HEK293 (cell line): ENCODE data around the gene DUSP3.

ENCODE experiments used
- HOXD13 ChIP-seq: sonication (generic); formaldehyde crosslinking; IDR thresholded peaks from 2 replicates; pipeline ENCODE4 v1.8.0; 2022; ENCODE audit warnings: missing genetic modification reagents, borderline replicate concordance
- INSM2 ChIP-seq: fragments of 450-650 bp; formaldehyde crosslinking; IDR thresholded peaks from 2 replicates; pipeline ENCODE4 v1.5.1; 2016; ENCODE audit warnings: missing biosample characterization, missing genetic modification characterization
- KLF16 ChIP-seq: fragments of 450-650 bp; formaldehyde crosslinking; IDR thresholded peaks from 2 replicates; pipeline ENCODE4 v1.5.1; 2017; ENCODE audit warnings: missing biosample characterization, missing genetic modification characterization
- OSR2 ChIP-seq: fragments of 450-650 bp; formaldehyde crosslinking; IDR thresholded peaks from 2 replicates; pipeline ENCODE4 v1.5.1; 2016; ENCODE audit warnings: missing biosample characterization, missing genetic modification characterization
- SALL2 ChIP-seq: fragments of 450-650 bp; formaldehyde crosslinking; IDR thresholded peaks from 2 replicates; pipeline ENCODE4 v1.5.0; 2017; ENCODE audit warnings: missing biosample characterization, mild to moderate bottlenecking, missing genetic modification characterization, borderline replicate concordance
- SCRT2 ChIP-seq: fragments of 450-650 bp; formaldehyde crosslinking; IDR thresholded peaks from 2 replicates; pipeline ENCODE4 v1.5.1; 2016; ENCODE audit warnings: missing biosample characterization, missing genetic modification characterization
- ZBTB17 ChIP-seq: fragments of 450-650 bp; formaldehyde crosslinking; IDR thresholded peaks from 2 replicates; pipeline ENCODE4 v1.5.1; 2016; ENCODE audit warnings: missing biosample characterization, missing genetic modification characterization
- ZNF10 ChIP-seq: fragments of 450-650 bp; formaldehyde crosslinking; IDR thresholded peaks from 2 replicates; pipeline ENCODE4 v1.5.1; 2017; ENCODE audit warnings: missing biosample characterization, missing genetic modification characterization
- ZNF157 ChIP-seq: fragments of 450-650 bp; formaldehyde crosslinking; IDR thresholded peaks from 2 replicates; pipeline ENCODE4 v1.5.1; 2016; ENCODE audit warnings: missing biosample characterization, missing genetic modification characterization
- ZNF2 ChIP-seq: fragments of 450-650 bp; formaldehyde crosslinking; IDR thresholded peaks from 2 replicates; pipeline ENCODE4 v1.5.1; 2016; ENCODE audit warnings: missing biosample characterization, missing genetic modification characterization
- ZNF239 ChIP-seq: fragments of 450-650 bp; formaldehyde crosslinking; IDR thresholded peaks from 2 replicates; pipeline ENCODE4 v1.5.1; 2016; ENCODE audit warnings: missing biosample characterization, missing genetic modification characterization
- ZNF341 ChIP-seq: fragments of 450-650 bp; formaldehyde crosslinking; IDR thresholded peaks from 2 replicates; pipeline ENCODE4; 2016; ENCODE audit warnings: low read depth, missing biosample characterization, missing genetic modification characterization
- ZNF391 ChIP-seq: fragments of 450-650 bp; formaldehyde crosslinking; IDR thresholded peaks from 2 replicates; pipeline ENCODE4 v1.5.1; 2016; ENCODE audit warnings: low read depth, missing biosample characterization, missing genetic modification characterization, borderline replicate concordance
- ZNF473 ChIP-seq: fragments of 450-650 bp; formaldehyde crosslinking; IDR thresholded peaks from 2 replicates; pipeline ENCODE4 v1.5.1; 2017; ENCODE audit warnings: missing biosample characterization, missing genetic modification characterization
- ZNF514 ChIP-seq: fragments of 450-650 bp; formaldehyde crosslinking; IDR thresholded peaks from 2 replicates; pipeline ENCODE4 v1.5.1; 2016; ENCODE audit warnings: missing biosample characterization, missing genetic modification characterization
- ZNF530 ChIP-seq: fragments of 450-650 bp; formaldehyde crosslinking; IDR thresholded peaks from 2 replicates; pipeline ENCODE4 v1.5.1; 2016; ENCODE audit warnings: low read depth, missing biosample characterization, missing genetic modification characterization
- ZNF558 ChIP-seq: fragments of 450-650 bp; formaldehyde crosslinking; IDR thresholded peaks from 2 replicates; pipeline ENCODE4 v1.5.1; 2016; ENCODE audit warnings: missing biosample characterization, missing genetic modification characterization
- ZNF610 ChIP-seq: fragments of 450-650 bp; formaldehyde crosslinking; IDR thresholded peaks from 2 replicates; pipeline ENCODE4 v1.5.1; 2016; ENCODE audit warnings: missing biosample characterization, missing genetic modification characterization, borderline replicate concordance
- ZNF654 ChIP-seq: fragments of 450-650 bp; formaldehyde crosslinking; IDR thresholded peaks from 2 replicates; pipeline ENCODE4 v1.5.1; 2016; ENCODE audit warnings: low read depth, missing biosample characterization, missing genetic modification characterization
- ZNF76 ChIP-seq: fragments of 450-650 bp; formaldehyde crosslinking; IDR thresholded peaks from 2 replicates; pipeline ENCODE4; 2016; ENCODE audit warnings: low read depth, missing biosample characterization, missing genetic modification characterization, borderline replicate concordance
- ZNF837 ChIP-seq: fragments of 450-650 bp; formaldehyde crosslinking; IDR thresholded peaks from 2 replicates; pipeline ENCODE4 v1.5.1; 2016; ENCODE audit warnings: missing biosample characterization, missing genetic modification characterization
- TF ChIP-seq, protein P1 (sequence below): fragments of 450-650 bp; formaldehyde crosslinking; IDR thresholded peaks from 2 replicates; pipeline ENCODE4 v1.5.1; 2017; ENCODE audit warnings: missing biosample characterization, missing genetic modification characterization
- TF ChIP-seq, protein P2 (sequence below): fragments of 450-650 bp; formaldehyde crosslinking; conservative IDR thresholded peaks from 2 replicates; pipeline ENCODE4 v1.5.1; 2016; ENCODE audit warnings: low read depth, missing biosample characterization, missing genetic modification characterization
- TF ChIP-seq, protein P3 (sequence below): fragments of 450-650 bp; formaldehyde crosslinking; IDR thresholded peaks from 2 replicates; pipeline ENCODE4 v1.5.1; 2016; ENCODE audit warnings: missing biosample characterization, missing genetic modification characterization
- TF ChIP-seq, protein P4 (sequence below): fragments of 450-650 bp; formaldehyde crosslinking; IDR thresholded peaks from 2 replicates; pipeline ENCODE4 v1.5.1; 2016; ENCODE audit warnings: missing biosample characterization, missing genetic modification characterization

The DUSP3 gene

GRCh38 chr17:43778337-43779144 is at the start of gene DUSP3 (continued):
- TF ChIP-seq, protein P1, sequence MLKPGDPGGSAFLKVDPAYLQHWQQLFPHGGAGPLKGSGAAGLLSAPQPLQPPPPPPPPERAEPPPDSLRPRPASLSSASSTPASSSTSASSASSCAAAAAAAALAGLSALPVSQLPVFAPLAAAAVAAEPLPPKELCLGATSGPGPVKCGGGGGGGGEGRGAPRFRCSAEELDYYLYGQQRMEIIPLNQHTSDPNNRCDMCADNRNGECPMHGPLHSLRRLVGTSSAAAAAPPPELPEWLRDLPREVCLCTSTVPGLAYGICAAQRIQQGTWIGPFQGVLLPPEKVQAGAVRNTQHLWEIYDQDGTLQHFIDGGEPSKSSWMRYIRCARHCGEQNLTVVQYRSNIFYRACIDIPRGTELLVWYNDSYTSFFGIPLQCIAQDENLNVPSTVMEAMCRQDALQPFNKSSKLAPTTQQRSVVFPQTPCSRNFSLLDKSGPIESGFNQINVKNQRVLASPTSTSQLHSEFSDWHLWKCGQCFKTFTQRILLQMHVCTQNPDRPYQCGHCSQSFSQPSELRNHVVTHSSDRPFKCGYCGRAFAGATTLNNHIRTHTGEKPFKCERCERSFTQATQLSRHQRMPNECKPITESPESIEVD (tag by site-specific recombination) = no peak
- no peak for TF ChIP-seq ZNF558
- TF ChIP-seq ZNF530 (tag by site-specific recombination) = no peak
- 0 out of 2 replicates have a peak, but pooled peaks have one; percentile 11 for TF ChIP-seq ZNF341 (tag by site-specific recombination)
- TF ChIP-seq ZNF10 = no peak; the same call in 1 of the 2 replicates
- no peak; the same call in 1 of the 2 replicates for TF ChIP-seq INSM2 (tag by site-specific recombination)
- TF ChIP-seq HOXD13 (CRISPR knock-in tag) = no peak
- TF ChIP-seq, protein P2, sequence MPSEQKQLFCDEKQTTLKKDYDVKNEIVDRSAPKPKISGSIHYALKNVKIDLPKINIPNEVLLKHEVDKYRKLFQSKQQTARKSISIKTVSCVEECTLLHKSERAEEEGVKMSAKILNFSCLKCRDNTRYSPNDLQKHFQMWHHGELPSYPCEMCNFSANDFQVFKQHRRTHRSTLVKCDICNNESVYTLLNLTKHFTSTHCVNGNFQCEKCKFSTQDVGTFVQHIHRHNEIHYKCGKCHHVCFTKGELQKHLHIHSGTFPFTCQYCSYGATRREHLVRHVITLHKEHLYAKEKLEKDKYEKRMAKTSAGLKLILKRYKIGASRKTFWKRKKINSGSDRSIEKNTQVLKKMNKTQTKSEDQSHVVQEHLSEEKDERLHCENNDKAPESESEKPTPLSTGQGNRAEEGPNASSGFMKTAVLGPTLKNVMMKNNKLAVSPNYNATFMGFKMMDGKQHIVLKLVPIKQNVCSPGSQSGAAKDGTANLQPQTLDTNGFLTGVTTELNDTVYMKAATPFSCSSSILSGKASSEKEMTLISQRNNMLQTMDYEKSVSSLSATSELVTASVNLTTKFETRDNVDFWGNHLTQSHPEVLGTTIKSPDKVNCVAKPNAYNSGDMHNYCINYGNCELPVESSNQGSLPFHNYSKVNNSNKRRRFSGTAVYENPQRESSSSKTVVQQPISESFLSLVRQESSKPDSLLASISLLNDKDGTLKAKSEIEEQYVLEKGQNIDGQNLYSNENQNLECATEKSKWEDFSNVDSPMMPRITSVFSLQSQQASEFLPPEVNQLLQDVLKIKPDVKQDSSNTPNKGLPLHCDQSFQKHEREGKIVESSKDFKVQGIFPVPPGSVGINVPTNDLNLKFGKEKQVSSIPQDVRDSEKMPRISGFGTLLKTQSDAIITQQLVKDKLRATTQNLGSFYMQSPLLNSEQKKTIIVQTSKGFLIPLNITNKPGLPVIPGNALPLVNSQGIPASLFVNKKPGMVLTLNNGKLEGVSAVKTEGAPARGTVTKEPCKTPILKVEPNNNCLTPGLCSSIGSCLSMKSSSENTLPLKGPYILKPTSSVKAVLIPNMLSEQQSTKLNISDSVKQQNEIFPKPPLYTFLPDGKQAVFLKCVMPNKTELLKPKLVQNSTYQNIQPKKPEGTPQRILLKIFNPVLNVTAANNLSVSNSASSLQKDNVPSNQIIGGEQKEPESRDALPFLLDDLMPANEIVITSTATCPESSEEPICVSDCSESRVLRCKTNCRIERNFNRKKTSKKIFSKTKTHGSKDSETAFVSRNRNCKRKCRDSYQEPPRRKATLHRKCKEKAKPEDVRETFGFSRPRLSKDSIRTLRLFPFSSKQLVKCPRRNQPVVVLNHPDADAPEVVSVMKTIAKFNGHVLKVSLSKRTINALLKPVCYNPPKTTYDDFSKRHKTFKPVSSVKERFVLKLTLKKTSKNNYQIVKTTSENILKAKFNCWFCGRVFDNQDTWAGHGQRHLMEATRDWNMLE (tag by site-specific recombination) = no peak
- no peak; the same call in 1 of the 2 replicates for TF ChIP-seq ZNF76 (tag by site-specific recombination)
- TF ChIP-seq ZNF391 (tag by site-specific recombination) = no peak
- TF ChIP-seq, protein P3, sequence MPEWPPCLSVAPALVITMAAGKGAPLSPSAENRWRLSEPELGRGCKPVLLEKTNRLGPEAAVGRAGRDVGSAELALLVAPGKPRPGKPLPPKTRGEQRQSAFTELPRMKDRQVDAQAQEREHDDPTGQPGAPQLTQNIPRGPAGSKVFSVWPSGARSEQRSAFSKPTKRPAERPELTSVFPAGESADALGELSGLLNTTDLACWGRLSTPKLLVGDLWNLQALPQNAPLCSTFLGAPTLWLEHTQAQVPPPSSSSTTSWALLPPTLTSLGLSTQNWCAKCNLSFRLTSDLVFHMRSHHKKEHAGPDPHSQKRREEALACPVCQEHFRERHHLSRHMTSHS = no peak
- no peak for TF ChIP-seq SALL2 (tag by site-specific recombination)
- no peak for TF ChIP-seq ZNF610 (tag by site-specific recombination)
- peak; percentile 57; the same call in 1 of the 2 replicates for TF ChIP-seq KLF16
- no peak for TF ChIP-seq ZNF157 (tag by site-specific recombination)
- no peak for TF ChIP-seq ZNF837 (tag by site-specific recombination)
- no peak for TF ChIP-seq ZNF473 (tag by site-specific recombination)
- TF ChIP-seq, protein P4, sequence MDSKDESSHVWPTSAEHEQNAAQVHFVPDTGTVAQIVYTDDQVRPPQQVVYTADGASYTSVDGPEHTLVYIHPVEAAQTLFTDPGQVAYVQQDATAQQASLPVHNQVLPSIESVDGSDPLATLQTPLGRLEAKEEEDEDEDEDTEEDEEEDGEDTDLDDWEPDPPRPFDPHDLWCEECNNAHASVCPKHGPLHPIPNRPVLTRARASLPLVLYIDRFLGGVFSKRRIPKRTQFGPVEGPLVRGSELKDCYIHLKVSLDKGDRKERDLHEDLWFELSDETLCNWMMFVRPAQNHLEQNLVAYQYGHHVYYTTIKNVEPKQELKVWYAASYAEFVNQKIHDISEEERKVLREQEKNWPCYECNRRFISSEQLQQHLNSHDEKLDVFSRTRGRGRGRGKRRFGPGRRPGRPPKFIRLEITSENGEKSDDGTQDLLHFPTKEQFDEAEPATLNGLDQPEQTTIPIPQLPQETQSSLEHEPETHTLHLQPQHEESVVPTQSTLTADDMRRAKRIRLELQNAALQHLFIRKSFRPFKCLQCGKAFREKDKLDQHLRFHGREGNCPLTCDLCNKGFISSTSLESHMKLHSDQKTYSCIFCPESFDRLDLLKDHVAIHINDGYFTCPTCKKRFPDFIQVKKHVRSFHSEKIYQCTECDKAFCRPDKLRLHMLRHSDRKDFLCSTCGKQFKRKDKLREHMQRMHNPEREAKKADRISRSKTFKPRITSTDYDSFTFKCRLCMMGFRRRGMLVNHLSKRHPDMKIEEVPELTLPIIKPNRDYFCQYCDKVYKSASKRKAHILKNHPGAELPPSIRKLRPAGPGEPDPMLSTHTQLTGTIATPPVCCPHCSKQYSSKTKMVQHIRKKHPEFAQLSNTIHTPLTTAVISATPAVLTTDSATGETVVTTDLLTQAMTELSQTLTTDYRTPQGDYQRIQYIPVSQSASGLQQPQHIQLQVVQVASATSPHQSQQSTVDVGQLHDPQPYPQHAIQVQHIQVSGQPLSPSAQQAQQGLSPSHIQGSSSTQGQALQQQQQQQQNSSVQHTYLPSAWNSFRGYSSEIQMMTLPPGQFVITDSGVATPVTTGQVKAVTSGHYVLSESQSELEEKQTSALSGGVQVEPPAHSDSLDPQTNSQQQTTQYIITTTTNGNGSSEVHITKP (tag by site-specific recombination) = peak; percentile 79
- TF ChIP-seq SCRT2 (tag by site-specific recombination) = peak; percentile 94
- TF ChIP-seq ZNF239 (tag by site-specific recombination) = no peak
- TF ChIP-seq ZNF654 (tag by site-specific recombination) = no peak
- TF ChIP-seq OSR2 = no peak; the same call in 1 of the 2 replicates
- TF ChIP-seq ZNF514 = no peak
- TF ChIP-seq ZNF2 (tag by site-specific recombination) = no peak
- peak; percentile 28; the same call in 1 of the 2 replicates for TF ChIP-seq ZBTB17 (tag by site-specific recombination)
- TF ChIP-seq, all 188 proteins: peak for 41
